Smooth muscle cell of the umbilical artery (primary cell): Measurements from ENCODE around the gene KLHL9. TPM values are rescaled to one million over a fixed set of nuclear protein-coding genes. Genes with fewer than 3 reads are reported as not detected.

Experiments used
- total RNA-seq: library from RNA; depleted of rRNA; stranded (reverse); fragments of >200 nt; gene quantifications from 2 replicates; pipeline ENCODE4 v1.2.3, GENCODE V29; 2014

Gene KLHL9
- total RNA-seq: 38.0 and 50.1 TPM in 2 replicates

GRCh38 chr9:21334701-21335632 lies at the start of gene KLHL9:
KLHL9 (minus strand) TSS chr9:21335404; CDS start chr9:21334859, 545 bp downstream.

GRCh38 chr9:21367957-21368356 lies 32.8 kb upstream of the KLHL9 start, which contains the start of gene IFNA13:
IFNA13 (minus strand) TSS chr9:21368057; CDS start chr9:21368010, 47 bp downstream.

GRCh38 chr9:21350787-21351186 lies 15.6 kb upstream of the KLHL9 start, which contains the start of gene IFNA6:
IFNA6 (minus strand) TSS chr9:21350887; CDS start chr9:21350887, 0 bp downstream.

GRCh38 chr9:21305213-21305612 lies 30.0 kb downstream of the KLHL9 start, which contains the start of gene IFNA5:
IFNA5 (minus strand) TSS chr9:21305313; CDS start chr9:21305256, 57 bp downstream.

Other genes starting within 250 kb of the KLHL9 start
- gene IFNW1, start 193.6 kb downstream of the KLHL9 start, total RNA-seq: not detected in 2 replicates
- gene IFNA21, start 168.7 kb downstream of the KLHL9 start, total RNA-seq: not detected in 2 replicates
- not detected in 2 replicates for gene IFNA4, start 147.8 kb downstream of the KLHL9 start, total RNA-seq
- gene IFNA7, start 133.2 kb downstream of the KLHL9 start, total RNA-seq: not detected in 2 replicates
- gene IFNA10, start 128.3 kb downstream of the KLHL9 start, total RNA-seq: not detected in 2 replicates
- not detected in 2 replicates for gene IFNA16, start 118.1 kb downstream of the KLHL9 start, total RNA-seq
- gene IFNA17, start 107.2 kb downstream of the KLHL9 start, total RNA-seq: not detected in 2 replicates
- not detected in 2 replicates for gene IFNA14, start 95.4 kb downstream of the KLHL9 start, total RNA-seq
- not detected in 2 replicates for gene IFNA5, start 30.1 kb downstream of the KLHL9 start, total RNA-seq
- not detected in 2 replicates for gene IFNA6, start 15.5 kb upstream of the KLHL9 start, total RNA-seq
- gene IFNA13, start 32.7 kb upstream of the KLHL9 start, total RNA-seq: not detected in 2 replicates
- gene IFNA2, start 50.0 kb upstream of the KLHL9 start, total RNA-seq: not detected in 2 replicates
- not detected in 2 replicates for gene IFNA8, start 73.7 kb upstream of the KLHL9 start, total RNA-seq
- not detected in 2 replicates for gene IFNA1, start 105.0 kb upstream of the KLHL9 start, total RNA-seq
- gene IFNE, start 146.9 kb upstream of the KLHL9 start, total RNA-seq: 25.8 and 61.8 TPM in 2 replicates